OCI-LY7 (cell line): ENCODE measurements around the gene RTN4R. TPM values are rescaled to one million over a fixed set of nuclear protein-coding genes. Genes with fewer than 3 reads are reported as not detected.
"Not testable (repeated sequence)": the region's sequence is repeated elsewhere in the genome, so short reads cannot be mapped to it uniquely, and the experiment has no call there.

ENCODE experiments used
- BruUV-seq: library from RNA; stranded (reverse); fragments of 400-500 nt; replicated peaks from 2 replicates; lab custom pipeline; 2021; lab: Mats Ljungman, UMichigan
- CTCF ChIA-PET: fragments of 300-600 bp; sonication (Branson Sonifier 250); formaldehyde crosslinking; loops from one replicate; lab custom pipeline; 2022; ENCODE audit warnings: antibody characterized with exemption; ENCODE audit not compliant: unreplicated experiment; lab: Charles Lee
- POLR2A ChIA-PET: fragments of 300-600 bp; sonication (Branson Sonifier 250); formaldehyde crosslinking; loops from one replicate; lab custom pipeline; 2022; ENCODE audit warnings: antibody characterized with exemption; lab: Charles Lee
- DNase-seq: peaks from one replicate; pipeline ENCODE4 v3.0.0-alpha.2; 2015; ENCODE audit warnings: low spot score
- H2AFZ ChIP-seq: fragments of 200-600 bp; sonication (generic), shearing (Covaris generic); 2 replicates; pipeline ENCODE4 v1.6.1; 2014; ENCODE audit warnings: mild to moderate bottlenecking, antibody characterized with exemption, low read length, moderate library complexity
- H3K27ac ChIP-seq: fragments of 200-600 bp; sonication (generic); 2 replicates; pipeline ENCODE4 v1.5.1; 2014; ENCODE audit warnings: mixed run types, low read depth, mild to moderate bottlenecking, moderate library complexity, low read length, inconsistent platforms; ENCODE audit not compliant: poor library complexity, severe bottlenecking
- H3K36me3 ChIP-seq: fragments of 200-600 bp; sonication (generic); 2 replicates; pipeline ENCODE4 v1.6.1; 2014; ENCODE audit warnings: mild to moderate bottlenecking, antibody characterized with exemption, low read length, moderate library complexity, mixed read lengths; ENCODE audit not compliant: insufficient read depth
- H3K4me1 ChIP-seq: fragments of 200-600 bp; sonication (generic); 2 replicates; pipeline ENCODE4 v1.5.1; 2014; ENCODE audit warnings: mild to moderate bottlenecking, low read length; ENCODE audit not compliant: insufficient read depth, poor library complexity, severe bottlenecking
- H3K4me2 ChIP-seq: fragments of 200-600 bp; sonication (generic); 2 replicates; pipeline ENCODE4 v1.6.1; 2014; ENCODE audit warnings: mild to moderate bottlenecking, low read length
- H3K4me3 ChIP-seq: fragments of 200-600 bp; sonication (generic); 2 replicates; pipeline ENCODE4 v1.5.1; 2014; ENCODE audit warnings: mild to moderate bottlenecking, low read depth, low read length; ENCODE audit not compliant: poor library complexity, severe bottlenecking
- H3K79me2 ChIP-seq: fragments of 200-600 bp; sonication (generic); 2 replicates; pipeline ENCODE4 v1.6.1; 2016; ENCODE audit warnings: low read depth, mild to moderate bottlenecking, low read length, moderate library complexity, mixed read lengths; ENCODE audit not compliant: insufficient read depth
- H3K9me2 ChIP-seq: fragments of 200-600 bp; sonication (generic); 2 replicates; pipeline ENCODE4 v1.6.1; 2016; ENCODE audit warnings: mild to moderate bottlenecking, low read length, mixed read lengths; ENCODE audit not compliant: insufficient read depth
- H3K9me3 ChIP-seq: fragments of 200-600 bp; sonication (generic); 2 replicates; pipeline ENCODE4 v1.6.1; 2014; ENCODE audit warnings: mild to moderate bottlenecking, mixed run types, low read length, mixed read lengths
- H4K20me1 ChIP-seq: fragments of 200-600 bp; sonication (generic); 2 replicates; pipeline ENCODE4 v1.6.1; 2014; ENCODE audit warnings: mild to moderate bottlenecking, antibody characterized with exemption, low read length, moderate library complexity, mixed read lengths; ENCODE audit not compliant: insufficient read depth
- CTCF ChIP-seq: fragments of 200-600 bp; sonication (generic); conservative IDR thresholded peaks from 2 replicates; pipeline ENCODE4 v1.5.1; 2014; ENCODE audit warnings: mild to moderate bottlenecking, antibody characterized with exemption, low read length, moderate library complexity, mixed read lengths
- EZH2phosphoT487 ChIP-seq: fragments of 200-600 bp; sonication (generic); IDR thresholded peaks from 2 replicates; pipeline ENCODE4 v1.6.1; 2018; ENCODE audit warnings: low read depth, borderline replicate concordance, mild to moderate bottlenecking, mixed run types, antibody characterized with exemption, low read length, moderate library complexity, mixed read lengths
- intact Hi-C: fragments of 100-400 bp; cut with micrococcal nuclease; formaldehyde crosslinking; loops from one replicate; pipeline ENCODE4 v1.10.0; 2022; ENCODE audit not compliant: unreplicated experiment
- total RNA-seq, 2 experiments: library from RNA; depleted of rRNA in 1 of 2; stranded (reverse); fragments of >200 nt in 1 of 2; shearing (Covaris generic) in 1 of 2; gene quantifications; 2 replicates each; pipeline ENCODE4 v1.2.3, GENCODE V29; 2014 to 2022

Gene RTN4R
- total RNA-seq, 2 experiments from 2014 or later = not detected

GRCh38 chr22:20267441-20268278, 458 bp downstream of the RTN4R start:
- Histone ChIP-seq H3K9me3 (no peaks in the 10 kb centered on the region), H3K36me3 (no peaks in the 10 kb centered on the region), H3K4me2 (no peak overlapping the region), H4K20me1 (no peaks in the 10 kb centered on the region), H3K9me2 (no peaks in the 10 kb centered on the region), H3K4me3 (no peak overlapping the region), H2AFZ (no peak overlapping the region), H3K4me1 (no peaks in the 10 kb centered on the region), H3K79me2 (no peaks in the 10 kb centered on the region), H3K27ac (no peak overlapping the region)
- DNase-seq = no peak
- intact Hi-C loops = loop anchor here (1.0 kb wide), 1 partner anchor 110 kb away; no protein-coding TSS in a partner anchor
- BruUV-seq = no TSS peak
- ChIA-PET CTCF (no interaction called here), POLR2A (no interaction called here)
- no peak for TF ChIP-seq EZH2phosphoT487
- TF ChIP-seq CTCF = no peak

- CTCF ChIA-PET, H3K4me2 ChIP-seq, DNase-seq, intact Hi-C loops, H3K4me3 ChIP-seq, H3K79me2 ChIP-seq, H3K4me1 ChIP-seq, H2AFZ ChIP-seq, H3K9me2 ChIP-seq, H3K27ac ChIP-seq, H4K20me1 ChIP-seq, POLR2A ChIA-PET, BruUV-seq, H3K9me3 ChIP-seq, H3K36me3 ChIP-seq: not testable (repeated sequence)
These were observed 1.3 kb downstream of the RTN4R start for GRCh38 chr22:20266667-20267440.

GRCh38 chr22:20265772-20266666, 2.1 kb downstream of the RTN4R start:
- POLR2A ChIA-PET, H3K36me3 ChIP-seq, H3K4me3 ChIP-seq, intact Hi-C loops, H3K27ac ChIP-seq, H3K9me2 ChIP-seq, H3K4me2 ChIP-seq, H3K4me1 ChIP-seq, H3K79me2 ChIP-seq, CTCF ChIA-PET, H2AFZ ChIP-seq, H3K9me3 ChIP-seq, DNase-seq, H4K20me1 ChIP-seq, BruUV-seq: not testable (repeated sequence)
